ENCODE data around the gene CNPPD1.
A peak's percentile ranks its signal among the peaks of the same experiment; 100 is the strongest.

The CNPPD1 gene

GRCh38 chr2:219218732-219219701 lies 42.3 kb upstream of the CNPPD1 start, which contains the start of gene ABCB6:
Gene ABCB6, minus strand, starts transcription at chr2:219218958. Its CDS starts 285 bp downstream, at chr2:219218673.
- TF ChIP-seq, protein P1, sequence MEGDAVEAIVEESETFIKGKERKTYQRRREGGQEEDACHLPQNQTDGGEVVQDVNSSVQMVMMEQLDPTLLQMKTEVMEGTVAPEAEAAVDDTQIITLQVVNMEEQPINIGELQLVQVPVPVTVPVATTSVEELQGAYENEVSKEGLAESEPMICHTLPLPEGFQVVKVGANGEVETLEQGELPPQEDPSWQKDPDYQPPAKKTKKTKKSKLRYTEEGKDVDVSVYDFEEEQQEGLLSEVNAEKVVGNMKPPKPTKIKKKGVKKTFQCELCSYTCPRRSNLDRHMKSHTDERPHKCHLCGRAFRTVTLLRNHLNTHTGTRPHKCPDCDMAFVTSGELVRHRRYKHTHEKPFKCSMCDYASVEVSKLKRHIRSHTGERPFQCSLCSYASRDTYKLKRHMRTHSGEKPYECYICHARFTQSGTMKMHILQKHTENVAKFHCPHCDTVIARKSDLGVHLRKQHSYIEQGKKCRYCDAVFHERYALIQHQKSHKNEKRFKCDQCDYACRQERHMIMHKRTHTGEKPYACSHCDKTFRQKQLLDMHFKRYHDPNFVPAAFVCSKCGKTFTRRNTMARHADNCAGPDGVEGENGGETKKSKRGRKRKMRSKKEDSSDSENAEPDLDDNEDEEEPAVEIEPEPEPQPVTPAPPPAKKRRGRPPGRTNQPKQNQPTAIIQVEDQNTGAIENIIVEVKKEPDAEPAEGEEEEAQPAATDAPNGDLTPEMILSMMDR (IDR thresholded peaks at IDR 0.05; ENCODE audit: low read depth, low read length), result no peak
- peak within 1 kb of the TSS; percentile 65 for H3K4me3 ChIP-seq (ENCODE audit: low read depth, low read length)

DNA sequence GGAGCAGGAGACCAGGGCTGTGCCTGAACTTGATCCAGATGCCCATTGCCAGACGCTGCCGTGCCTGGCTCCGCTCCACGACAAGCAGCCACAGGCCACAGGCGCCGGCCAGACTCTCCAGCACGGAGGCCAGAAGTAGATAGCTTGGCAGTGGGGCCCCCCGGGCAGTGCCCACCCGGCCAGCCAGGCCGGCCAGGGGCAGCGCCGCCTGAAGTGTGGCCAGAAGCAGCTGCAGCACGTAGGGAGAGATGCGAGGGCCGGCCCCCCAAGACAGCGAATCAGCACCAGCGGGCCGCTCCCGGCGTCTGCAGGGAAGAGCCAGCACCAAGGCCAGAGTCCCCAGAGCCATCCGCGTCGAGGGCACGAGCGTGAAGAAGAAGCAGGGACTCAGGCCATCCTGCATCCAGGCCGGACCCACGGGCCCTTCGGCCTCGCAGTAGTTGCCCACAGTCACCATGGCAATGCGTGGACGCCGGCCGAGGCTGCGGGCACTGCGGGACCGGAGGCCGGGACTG lies 41.5 kb upstream of the CNPPD1 start:
- peak overlapping the region; percentile 65 for H3K4me3 ChIP-seq (ENCODE audit: low read depth, low read length)
- TF ChIP-seq, protein P1 (IDR thresholded peaks at IDR 0.05; ENCODE audit: low read depth, low read length), result no peak

- TF ChIP-seq, protein P1 (IDR thresholded peaks at IDR 0.05; ENCODE audit: low read depth, low read length), result no peak
- H3K4me3 ChIP-seq (ENCODE audit: low read depth, low read length), result no peak overlapping the region
Observed at GRCh38 chr2:219216535-219216915, 39.8 kb upstream of the CNPPD1 start.

GRCh38 chr2:219215871-219216534 lies 39.3 kb upstream of the CNPPD1 start:
- TF ChIP-seq, protein P1 (IDR thresholded peaks at IDR 0.05; ENCODE audit: low read depth, low read length), result no peak
- no peak overlapping the region for H3K4me3 ChIP-seq (ENCODE audit: low read depth, low read length)

GRCh38 chr2:219214786-219215185 lies 38.1 kb upstream of the CNPPD1 start:
- TF ChIP-seq, protein P1 (IDR thresholded peaks at IDR 0.05; ENCODE audit: low read depth, low read length), result no peak
- no peak overlapping the region for H3K4me3 ChIP-seq (ENCODE audit: low read depth, low read length)

GRCh38 chr2:219214141-219214540 lies 37.4 kb upstream of the CNPPD1 start:
- H3K4me3 ChIP-seq (ENCODE audit: low read depth, low read length), result no peak overlapping the region
- TF ChIP-seq, protein P1 (IDR thresholded peaks at IDR 0.05; ENCODE audit: low read depth, low read length), result no peak

Measured in WI38 (cell line).